Right ventricle myocardium inferior (tissue), 1 donor: ENCODE data around the gene SUPT20H. TPM values are rescaled to one million over a fixed set of nuclear protein-coding genes. Genes with fewer than 3 reads are reported as not detected.

ENCODE experiments used
- ATAC-seq: fragments of 200-7000 bp; cut with Tn5 transposase; one replicate; pipeline ENCODE4 v1.9.1; 2020; ENCODE audit warnings: mild to moderate bottlenecking, moderate library complexity
- DNase-seq: peaks from one replicate; pipeline ENCODE4 v3.0.0; 2021; ENCODE audit errors: missing footprints
- intact Hi-C: fragments of 100-400 bp; cut with DNase I; formaldehyde crosslinking; loops from one replicate; pipeline ENCODE4 v1.11.0; 2022
- total RNA-seq: library from RNA; stranded (reverse); fragmentation: NEBNext Ultra II Directional; extraction: Animal tissue kit (Norgen Biotek cat#: 25700); gene quantifications from one replicate; pipeline ENCODE4 v1.2.1, GENCODE V29; 2021
- donor health status: DM: no; HTN: yes; CAD: no; lungs with severe emphysema.

The SUPT20H gene
- total RNA-seq, 1 donor from 2014 or later: 20.7 TPM

DNA sequence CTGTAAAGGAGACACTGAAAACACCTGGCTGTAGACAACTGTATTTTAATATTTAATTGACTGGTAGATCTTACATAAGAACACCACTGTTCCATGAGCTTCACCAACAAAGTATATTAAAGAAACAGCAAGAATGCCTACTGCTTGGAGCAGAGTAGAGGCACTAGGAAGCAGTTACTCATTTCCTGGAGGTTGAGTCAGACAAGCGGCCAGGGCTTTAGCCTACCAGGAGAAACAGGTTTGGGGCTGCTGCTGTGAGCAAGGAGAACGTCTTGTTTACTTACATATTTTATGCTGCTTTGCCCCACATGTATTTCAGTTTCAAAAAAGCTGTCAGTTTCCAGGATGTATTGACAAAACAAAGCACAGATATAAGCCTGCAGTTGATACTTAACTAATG, 93.7 kb downstream of the SUPT20H start:
- intact Hi-C loops: no loop called here
- DNase-seq (no peak), ATAC-seq (no peak)

DNA sequence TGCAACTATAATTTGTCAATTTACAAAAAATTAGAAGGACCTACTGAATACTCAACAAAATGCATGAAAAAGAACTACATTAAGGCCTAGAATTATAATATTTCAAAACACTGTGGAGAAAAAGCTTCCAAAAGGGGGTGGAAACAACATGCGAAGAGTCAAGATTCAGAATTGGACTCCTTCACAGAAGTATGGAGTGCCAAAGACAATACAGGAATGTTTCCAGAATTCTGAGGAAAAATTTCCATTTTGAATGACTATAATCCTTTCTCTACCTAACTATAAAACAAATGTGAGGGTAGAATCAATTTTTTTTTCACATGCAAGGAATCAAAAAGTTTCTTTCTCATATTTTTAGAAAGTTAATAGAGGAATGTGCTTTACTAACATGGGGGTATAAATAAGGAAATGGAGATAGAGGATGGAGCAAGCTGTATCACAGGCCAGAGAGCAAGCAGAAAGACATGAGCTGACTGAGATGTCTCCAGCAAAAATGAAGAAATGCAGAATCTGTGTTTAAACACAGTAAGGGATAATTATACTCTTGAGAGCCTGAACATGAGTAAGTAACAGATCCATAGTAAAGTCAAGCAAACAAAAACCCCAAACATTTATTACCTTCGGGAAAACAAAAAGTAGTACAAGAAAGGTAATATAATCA, 99.9 kb downstream of the SUPT20H start:
- DNase-seq (no peak), ATAC-seq (no peak)
- intact Hi-C loops: no loop called here

Other genes with a start within 250 kb of the SUPT20H start
- 2.2 TPM for gene RFXAP, start 240.5 kb downstream of the SUPT20H start, total RNA-seq
- 1.9 TPM for gene SMAD9, start 139.4 kb downstream of the SUPT20H start, total RNA-seq
- 10.3 TPM for gene ALG5, start 60.3 kb downstream of the SUPT20H start, total RNA-seq
- gene EXOSC8, start 58.9 kb downstream of the SUPT20H start, total RNA-seq: 22.9 TPM
- gene CSNK1A1L, start 46.0 kb upstream of the SUPT20H start, total RNA-seq: not detected